SHP77 treated with DMSO at 0.1 percent for 48 hours (cell line): ENCODE measurements around the gene COL10A1.
"Not testable (repeated sequence)": the region's sequence is repeated elsewhere in the genome, so short reads cannot be mapped to it uniquely, and the experiment has no call there.

Experiments used
- DNase-seq: peaks from one replicate; lab custom pipeline; 2025; lab: John Stamatoyannopoulos, UW

Gene COL10A1

GRCh38 chr6:116120430-116120829, 5.5 kb downstream of the COL10A1 start:
- no peak for DNase-seq

DNA sequence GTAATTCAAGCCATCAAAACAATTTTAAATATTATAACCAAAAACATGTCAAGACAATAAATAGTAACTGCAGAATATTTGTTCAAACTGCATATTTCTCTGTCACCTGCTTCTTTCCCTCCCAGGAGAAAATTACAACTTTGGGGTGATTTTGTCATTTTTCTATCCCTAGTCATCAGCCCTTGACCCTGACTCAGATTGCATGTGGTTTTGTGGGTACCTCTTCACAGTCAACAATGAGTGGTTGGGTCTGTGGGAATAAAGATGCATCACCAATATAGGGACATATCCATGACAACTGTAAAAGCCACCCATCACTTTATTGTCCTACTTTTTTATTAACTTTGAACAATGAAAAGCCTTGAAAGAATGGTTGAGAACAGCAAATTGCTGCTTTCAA, 7.3 kb downstream of the COL10A1 start:
- no peak for DNase-seq

- no peak for DNase-seq
These were observed 10.2 kb downstream of the COL10A1 start for GRCh38 chr6:116115781-116116180.

DNA sequence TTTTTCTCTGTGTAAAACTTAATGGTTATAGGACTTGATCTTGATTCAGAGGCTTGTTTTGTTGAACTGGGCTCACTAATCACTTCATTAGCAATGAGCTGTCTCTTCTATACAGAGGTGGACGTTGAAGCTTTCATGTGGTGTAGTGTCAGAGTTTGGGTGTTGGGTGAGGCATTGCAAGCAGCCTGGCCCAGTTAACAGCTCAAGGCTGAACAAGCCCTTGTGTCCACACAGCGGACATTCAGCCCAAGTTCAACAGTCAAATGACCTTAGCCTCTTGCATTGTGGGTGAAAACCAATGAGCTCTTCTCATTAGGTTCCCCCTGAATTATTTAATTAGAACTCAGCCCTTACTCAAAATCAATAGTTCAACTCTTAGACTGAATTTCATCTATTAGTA, 12.5 kb downstream of the COL10A1 start:
- DNase-seq, result no peak

- peak; percentile 14 for DNase-seq
These were observed 14.1 kb downstream of the COL10A1 start for GRCh38 chr6:116111552-116112528.

- DNase-seq, result no peak
These were observed 17.1 kb downstream of the COL10A1 start for GRCh38 chr6:116108836-116109235.

GRCh38 chr6:116106146-116106545, 19.8 kb downstream of the COL10A1 start:
- no peak for DNase-seq

- DNase-seq, result no peak
These were observed 20.7 kb downstream of the COL10A1 start for GRCh38 chr6:116105247-116105646.

DNA sequence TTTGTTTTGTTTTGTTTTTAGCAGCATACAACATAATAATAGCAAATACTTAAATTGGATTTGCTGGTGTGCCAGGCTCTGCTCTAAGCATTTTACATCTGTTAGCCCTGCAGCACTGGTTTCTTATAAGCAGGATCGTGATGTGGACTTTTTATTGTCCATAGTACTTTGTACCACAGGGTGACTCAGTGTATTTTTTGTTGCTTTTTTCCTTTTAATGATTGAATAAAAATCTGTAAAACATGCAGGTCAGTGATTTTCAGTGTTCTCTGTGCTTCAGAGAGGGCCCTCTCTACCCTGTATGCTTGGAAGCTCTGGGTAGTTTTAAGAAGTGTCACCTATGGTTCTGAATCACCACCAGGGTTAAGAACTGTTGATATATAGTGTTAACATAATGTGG, 21.3 kb downstream of the COL10A1 start:
- no peak for DNase-seq

GRCh38 chr6:116102873-116103272, 23.1 kb downstream of the COL10A1 start:
- no peak for DNase-seq

GRCh38 chr6:116101790-116102189, 24.1 kb downstream of the COL10A1 start:
- no peak for DNase-seq

DNA sequence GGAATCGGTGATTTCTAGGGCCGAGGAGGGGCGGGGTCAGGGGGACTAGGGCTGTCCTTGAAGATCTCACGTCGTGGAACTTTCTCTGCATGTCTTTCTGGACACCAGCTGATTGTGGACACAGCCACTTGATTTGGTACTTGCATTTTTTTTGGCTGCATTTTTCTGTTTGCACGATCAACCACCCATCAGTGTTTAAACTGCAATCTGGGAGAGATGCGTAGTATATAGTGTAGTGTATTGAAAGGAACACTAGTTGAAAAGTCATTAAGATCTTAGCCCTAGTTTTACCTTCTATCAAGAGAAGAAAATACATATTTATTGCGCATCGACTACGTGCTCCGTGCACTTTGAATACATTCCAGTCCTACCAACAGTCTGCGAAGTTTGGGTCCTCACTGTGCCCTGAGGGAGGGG, 24.6 kb downstream of the COL10A1 start:
- no peak for DNase-seq

GRCh38 chr6:116100419-116101301, 25.3 kb downstream of the COL10A1 start, which contains the start of gene NT5DC1:
Gene NT5DC1, plus strand, starts transcription at chr6:116100853. Its CDS starts 78 bp downstream, at chr6:116100931.
- DNase-seq, result peak; percentile 76

DNA sequence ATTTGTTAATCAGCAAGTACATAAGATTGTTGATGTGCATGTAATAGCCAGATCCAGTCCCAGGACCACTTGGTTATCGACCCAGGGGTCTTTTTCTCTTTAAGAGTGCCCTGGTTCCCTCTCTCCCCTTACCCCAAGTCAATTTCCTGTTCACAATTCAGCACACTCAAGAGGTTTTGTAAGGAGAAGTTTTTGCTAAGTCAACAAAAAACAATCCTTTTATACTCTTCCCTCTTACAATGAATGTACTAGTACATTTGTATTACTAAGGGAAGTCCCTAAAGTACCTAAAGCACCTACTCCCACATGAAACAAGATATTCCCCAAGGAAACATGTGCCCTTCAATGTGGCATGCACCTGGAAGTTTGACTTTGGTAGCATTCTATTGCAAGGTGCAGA, 26.9 kb downstream of the COL10A1 start:
- DNase-seq, result no peak

- no peak for DNase-seq
These were observed 28.7 kb downstream of the COL10A1 start for GRCh38 chr6:116096979-116097816.

DNA sequence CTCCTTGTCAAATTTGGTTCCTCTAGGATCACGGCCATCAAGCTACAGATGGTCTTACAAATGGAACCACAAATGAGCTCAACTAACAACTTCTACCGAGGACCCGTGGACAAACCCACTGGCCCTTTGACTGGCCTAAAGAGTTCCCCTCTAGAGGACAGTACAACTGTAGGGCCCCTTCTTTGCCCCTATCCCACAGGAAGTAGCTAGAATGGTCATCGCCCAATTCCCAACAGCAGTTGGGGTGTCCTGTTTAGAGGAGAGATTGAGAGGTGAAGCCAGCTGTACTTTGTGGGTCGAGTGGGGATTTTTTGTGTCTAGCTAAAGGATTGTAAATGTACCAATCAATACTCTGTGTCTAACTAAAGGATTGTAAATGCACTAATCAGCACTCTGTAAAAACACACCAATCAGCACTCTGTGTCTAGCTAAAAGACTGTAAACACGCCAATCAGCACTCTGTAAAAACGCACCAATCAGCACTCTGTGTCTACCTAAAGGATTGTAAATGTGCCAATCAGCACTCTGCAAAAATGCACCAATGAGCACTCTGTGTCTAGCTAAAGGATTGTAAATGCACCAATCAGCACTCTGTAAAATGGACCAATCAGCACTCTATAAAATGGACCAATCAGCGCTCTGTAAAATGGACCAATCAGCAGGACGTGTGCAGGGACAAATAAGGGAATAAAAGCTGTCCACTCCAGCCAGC, 29.7 kb downstream of the COL10A1 start:
- DNase-seq, result not testable (repeated sequence)

- no peak for DNase-seq
These were observed 31.9 kb downstream of the COL10A1 start for GRCh38 chr6:116094041-116094440.

DNA sequence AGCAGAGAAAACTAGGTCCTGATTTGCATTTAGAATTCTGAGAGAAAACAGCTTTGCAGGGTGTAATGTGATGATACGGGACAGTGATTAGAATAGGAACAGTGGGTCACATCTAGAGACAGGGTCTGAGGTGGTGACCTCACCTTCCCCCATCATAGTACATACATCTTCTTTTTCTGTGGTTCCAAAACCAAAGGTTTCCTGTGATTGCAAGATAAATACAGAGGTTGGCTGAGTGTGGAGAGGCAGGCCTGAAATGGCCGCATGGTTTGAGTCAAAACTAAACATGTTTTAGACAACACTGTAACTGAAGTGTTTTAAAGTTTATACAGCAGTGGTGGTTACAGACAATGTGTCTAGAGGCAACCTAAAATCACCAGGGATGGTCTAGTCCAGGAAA, 35.7 kb downstream of the COL10A1 start:
- DNase-seq, result no peak

DNA sequence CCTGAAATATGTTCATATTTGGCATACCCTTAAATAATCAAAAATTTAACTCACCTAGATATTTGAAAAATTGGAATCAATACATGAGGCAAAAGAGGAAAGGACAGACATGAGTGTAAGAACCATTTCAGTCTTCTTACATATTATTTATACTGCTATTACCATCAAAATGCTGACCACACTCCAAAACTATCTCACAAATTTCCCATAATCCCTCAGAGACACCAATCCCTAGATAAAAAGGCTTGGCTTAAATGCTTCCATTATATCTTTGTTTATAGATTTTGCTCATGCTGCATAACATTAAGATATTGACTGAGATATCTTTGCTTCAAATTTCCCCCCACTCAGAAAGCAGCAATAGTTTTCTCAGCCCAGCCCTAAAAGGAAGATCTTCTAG, 37.0 kb downstream of the COL10A1 start:
- no peak for DNase-seq

DNA sequence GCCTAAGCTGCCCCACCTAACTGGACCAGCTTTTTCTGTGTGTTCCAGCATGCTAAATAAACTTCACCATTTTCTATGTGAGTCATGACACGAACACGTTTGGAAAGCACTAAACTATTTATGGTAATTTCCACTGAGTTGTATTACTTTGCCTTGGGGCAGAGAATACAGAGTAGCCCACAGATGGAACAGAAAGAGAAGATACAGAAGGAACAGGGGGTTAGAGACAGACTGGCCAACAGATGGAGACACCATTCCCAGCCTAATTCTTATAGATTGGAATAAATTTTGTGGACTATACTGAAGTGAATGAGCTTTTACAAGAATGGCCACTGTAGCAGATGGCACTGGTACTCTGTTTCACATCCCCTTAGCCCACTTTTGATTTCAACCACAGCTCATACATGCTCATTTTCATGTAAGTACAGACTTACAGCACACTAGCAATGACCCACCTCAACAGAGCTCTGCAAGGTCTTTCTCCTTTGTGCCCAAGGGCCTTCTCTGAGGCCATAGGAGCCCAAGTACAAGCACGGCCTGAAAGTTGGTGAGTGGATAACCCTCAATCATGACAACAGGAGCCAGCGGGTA, 38.4 kb downstream of the COL10A1 start:
- no peak for DNase-seq

GRCh38 chr6:116084284-116084683, 41.6 kb downstream of the COL10A1 start:
- DNase-seq, result no peak
